SK-N-MC (cell line): ENCODE data around the gene KHDRBS1.

Experiments used
- EZH2 ChIP-seq: fragments of 200-600 bp; sonication (generic); IDR thresholded peaks from one replicate; pipeline ENCODE4 v1.6.1; 2017; ENCODE audit warnings: antibody characterized with exemption
- POLR2AphosphoS5 ChIP-seq: IDR thresholded peaks from 2 replicates; pipeline ENCODE4 v1.6.1; 2012; ENCODE audit warnings: mild to moderate bottlenecking, low read depth, low read length, borderline replicate concordance

DNA sequence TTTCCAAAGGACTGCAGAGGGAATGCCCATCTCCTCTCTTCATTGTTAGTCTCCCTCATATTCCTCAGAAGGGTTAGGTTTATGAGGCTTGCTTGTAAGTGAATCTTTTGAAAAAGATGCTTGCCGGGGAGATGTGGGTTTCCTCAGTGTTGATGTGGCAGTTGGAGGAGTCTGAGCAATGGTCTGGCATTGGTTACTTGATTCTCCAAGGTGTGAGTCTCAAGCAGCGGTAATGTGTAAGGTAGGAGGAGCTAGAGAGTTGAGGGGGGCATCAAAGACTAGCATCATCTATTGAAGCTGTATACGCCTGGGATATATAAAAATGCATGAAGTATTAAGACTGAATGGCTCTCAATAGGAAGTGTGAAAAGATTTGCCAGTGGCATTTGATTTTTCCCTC is 21.5 kb downstream of the KHDRBS1 start:
- TF ChIP-seq EZH2 (no peak), POLR2AphosphoS5 (no peak)
